ENCODE data around the gene SZT2. TPM values are rescaled to one million over a fixed set of nuclear protein-coding genes. Genes with fewer than 3 reads are reported as not detected.
"Not testable (repeated sequence)": the region's sequence is repeated elsewhere in the genome, so short reads cannot be mapped to it uniquely, and the experiment has no call there.

SZT2 gene
- total and polyA plus RNA-seq, 2 experiments from 2014 or later = 14.8 to 18.8 TPM

- DNase-seq (ENCODE audit: low spot score) = no peak
- no peaks in the 10 kb centered on the region for H3K27me3 ChIP-seq
- WGBS (ENCODE audit: low lambda C conversion rate, missing lambda C conversion rate) = 84% methylated on average over 2 of the region's 2 CpGs
- H3K9me3 ChIP-seq (ENCODE audit: low read depth) = no peaks in the 10 kb centered on the region
- H3K9me2 ChIP-seq (replicated peaks; ENCODE audit: insufficient read depth) = no peaks in the 10 kb centered on the region
- no peak overlapping the region for H3K27ac ChIP-seq
- no peak overlapping the region for H3K4me2 ChIP-seq
- H3K36me3 ChIP-seq (replicated peaks; ENCODE audit: insufficient read depth, low read depth) = no peaks in the 10 kb centered on the region
- no peak overlapping the region for H2AFZ ChIP-seq
- H4K20me1 ChIP-seq (ENCODE audit: insufficient read depth, poor library complexity, severe bottlenecking) = no peaks in the 10 kb centered on the region
- no peaks in the 10 kb centered on the region for H3K79me2 ChIP-seq
- no peak overlapping the region for H3K4me3 ChIP-seq
- H3K4me1 ChIP-seq (ENCODE audit: insufficient read depth) = no peaks in the 10 kb centered on the region
- no peak for TF ChIP-seq EZH2 (IDR thresholded peaks at IDR 0.05; ENCODE audit: borderline replicate concordance)
- no peak for TF ChIP-seq EZH2phosphoT487 (IDR thresholded peaks at IDR 0.05; ENCODE audit: low read depth, severe bottlenecking, unreplicated experiment)
- no peak for TF ChIP-seq CTCF (IDR thresholded peaks at IDR 0.05; ENCODE audit: poor library complexity)
These were observed 16.2 kb downstream of the SZT2 start for GRCh38 chr1:43405876-43406234.

GRCh38 chr1:43410571-43410970, 20.9 kb downstream of the SZT2 start:
- Histone ChIP-seq H2AFZ (no peak overlapping the region), H3K36me3 (replicated peaks; ENCODE audit: insufficient read depth, low read depth) (no peaks in the 10 kb centered on the region), H3K79me2 (no peaks in the 10 kb centered on the region), H3K27ac (no peak overlapping the region), H3K9me3 (ENCODE audit: low read depth) (no peaks in the 10 kb centered on the region), H3K4me1 (ENCODE audit: insufficient read depth) (no peaks in the 10 kb centered on the region), H3K4me2 (no peak overlapping the region), H4K20me1 (ENCODE audit: insufficient read depth, poor library complexity, severe bottlenecking) (no peaks in the 10 kb centered on the region), H3K4me3 (no peak overlapping the region), H3K9me2 (replicated peaks; ENCODE audit: insufficient read depth) (no peaks in the 10 kb centered on the region), H3K27me3 (no peaks in the 10 kb centered on the region)
- no peak for TF ChIP-seq EZH2phosphoT487 (IDR thresholded peaks at IDR 0.05; ENCODE audit: low read depth, severe bottlenecking, unreplicated experiment)
- no peak for TF ChIP-seq CTCF (IDR thresholded peaks at IDR 0.05; ENCODE audit: poor library complexity)
- no peak for TF ChIP-seq EZH2 (IDR thresholded peaks at IDR 0.05; ENCODE audit: borderline replicate concordance)
- WGBS (ENCODE audit: low lambda C conversion rate, missing lambda C conversion rate) = 98% methylated on average over 3 of the region's 3 CpGs
- no peak for DNase-seq (ENCODE audit: low spot score)

- H3K9me3 ChIP-seq (ENCODE audit: low read depth); H4K20me1 ChIP-seq (ENCODE audit: insufficient read depth, poor library complexity, severe bottlenecking); H3K4me2 ChIP-seq; H3K27me3 ChIP-seq; H3K27ac ChIP-seq; H3K4me1 ChIP-seq (ENCODE audit: insufficient read depth); H2AFZ ChIP-seq; DNase-seq (ENCODE audit: low spot score); H3K79me2 ChIP-seq; H3K4me3 ChIP-seq; H3K36me3 ChIP-seq (replicated peaks; ENCODE audit: insufficient read depth, low read depth); H3K9me2 ChIP-seq (replicated peaks; ENCODE audit: insufficient read depth): not testable (repeated sequence)
- WGBS (ENCODE audit: low lambda C conversion rate, missing lambda C conversion rate) = 97% methylated on average over 1 of the region's 1 CpG
These were observed 23.7 kb downstream of the SZT2 start for GRCh38 chr1:43413426-43413825.

- Histone ChIP-seq H3K9me2 (replicated peaks; ENCODE audit: insufficient read depth) (no peaks in the 10 kb centered on the region), H2AFZ (no peak overlapping the region), H3K4me1 (ENCODE audit: insufficient read depth) (no peaks in the 10 kb centered on the region), H4K20me1 (ENCODE audit: insufficient read depth, poor library complexity, severe bottlenecking) (no peaks in the 10 kb centered on the region), H3K27ac (no peak overlapping the region), H3K9me3 (ENCODE audit: low read depth) (no peaks in the 10 kb centered on the region), H3K4me2 (no peak overlapping the region), H3K79me2 (no peaks in the 10 kb centered on the region), H3K36me3 (replicated peaks; ENCODE audit: insufficient read depth, low read depth) (no peaks in the 10 kb centered on the region), H3K27me3 (no peaks in the 10 kb centered on the region), H3K4me3 (no peak overlapping the region)
- TF ChIP-seq EZH2 (IDR thresholded peaks at IDR 0.05; ENCODE audit: borderline replicate concordance) = no peak
- TF ChIP-seq EZH2phosphoT487 (IDR thresholded peaks at IDR 0.05; ENCODE audit: low read depth, severe bottlenecking, unreplicated experiment) = no peak
- TF ChIP-seq CTCF (IDR thresholded peaks at IDR 0.05; ENCODE audit: poor library complexity) = peak; percentile 62
- 87% methylated on average over 5 of the region's 5 CpGs for WGBS (ENCODE audit: low lambda C conversion rate, missing lambda C conversion rate)
- peak; percentile 78 for DNase-seq (ENCODE audit: low spot score)
These were observed 25.0 kb downstream of the SZT2 start for GRCh38 chr1:43414634-43415223.
